Measurements from ENCODE around the gene CLCNKA.
"Not testable (repeated sequence)": the region's sequence is repeated elsewhere in the genome, so short reads cannot be mapped to it uniquely, and the experiment has no call there.

CLCNKA gene

GRCh38 chr1:16026723-16027484 lies 5.1 kb downstream of the CLCNKA start:
- Histone ChIP-seq H3K9me3 (no peaks in the 10 kb centered on the region), H3K4me3 (no peak overlapping the region), H3K27me3 (no peaks in the 10 kb centered on the region), H3K4me1 (peaks cover 34% of the 10 kb centered on the region), H3K4me2 (peak overlapping the region; percentile 53), H3K9ac (no peak overlapping the region), H4K20me1 (no peaks in the 10 kb centered on the region), H3K36me3 (no peaks in the 10 kb centered on the region), H3K27ac (no peak overlapping the region)
- TF ChIP-seq Cebpa-rat (IDR thresholded peaks at IDR 0.05): no peak

- peaks cover 19% of the 10 kb centered on the region; the same call in 1 of the 2 replicates for H3K4me1 ChIP-seq
- H3K4me3 ChIP-seq: no peak overlapping the region
- no peaks in the 10 kb centered on the region for H3K9me3 ChIP-seq
- H3K36me3 ChIP-seq: no peaks in the 10 kb centered on the region
- no peaks in the 10 kb centered on the region for H4K20me1 ChIP-seq
- no peak overlapping the region for H3K9ac ChIP-seq
- H3K27me3 ChIP-seq: no peaks in the 10 kb centered on the region
- no peak overlapping the region; the same call in 1 of the 2 replicates for H3K27ac ChIP-seq
- no peak for TF ChIP-seq Cebpa-rat (IDR thresholded peaks at IDR 0.05)
- no peak overlapping the region for H3K4me2 ChIP-seq
Observed at GRCh38 chr1:16028237-16029002, 6.6 kb downstream of the CLCNKA start.

GRCh38 chr1:16029003-16029268 lies 7.1 kb downstream of the CLCNKA start:
- not testable (repeated sequence) for H3K27ac ChIP-seq, H3K9me3 ChIP-seq, H3K36me3 ChIP-seq, H3K4me3 ChIP-seq, H3K9ac ChIP-seq, H3K27me3 ChIP-seq, H3K4me2 ChIP-seq, H4K20me1 ChIP-seq
- peaks cover 14% of the 10 kb centered on the region; the same call in 1 of the 2 replicates for H3K4me1 ChIP-seq

- H3K9me3 ChIP-seq: no peaks in the 10 kb centered on the region
- peaks cover 13% of the 10 kb centered on the region; the same call in 1 of the 2 replicates for H3K4me1 ChIP-seq
- no peak overlapping the region for H3K27ac ChIP-seq
- no peak for TF ChIP-seq Cebpa-rat (IDR thresholded peaks at IDR 0.05)
- no peaks in the 10 kb centered on the region for H3K27me3 ChIP-seq
- no peaks in the 10 kb centered on the region for H4K20me1 ChIP-seq
- H3K4me2 ChIP-seq: no peak overlapping the region
- no peak overlapping the region for H3K9ac ChIP-seq
- H3K4me3 ChIP-seq: no peak overlapping the region
- H3K36me3 ChIP-seq: no peaks in the 10 kb centered on the region
Observed at GRCh38 chr1:16029288-16029687, 7.5 kb downstream of the CLCNKA start.

- no peak for TF ChIP-seq Cebpa-rat (IDR thresholded peaks at IDR 0.05)
Observed at GRCh38 chr1:16031551-16031950, 9.7 kb downstream of the CLCNKA start.

GRCh38 chr1:16032388-16033102 lies 10.7 kb downstream of the CLCNKA start:
- Histone ChIP-seq H3K4me1 (no peaks in the 10 kb centered on the region), H3K27me3 (no peaks in the 10 kb centered on the region), H4K20me1 (no peaks in the 10 kb centered on the region), H3K9ac (no peak overlapping the region), H3K9me3 (no peaks in the 10 kb centered on the region), H3K4me2 (peak overlapping the region; percentile 30), H3K36me3 (no peaks in the 10 kb centered on the region), H3K27ac (no peak overlapping the region), H3K4me3 (no peak overlapping the region)
- no peak for TF ChIP-seq Cebpa-rat (IDR thresholded peaks at IDR 0.05)

More at GRCh38 chr1:16031551-16031950, 9.7 kb downstream of the CLCNKA start:
- H3K36me3 ChIP-seq: no peaks in the 10 kb centered on the region
- peaks cover 7% of the 10 kb centered on the region; the same call in 1 of the 2 replicates for H3K4me1 ChIP-seq
- no peaks in the 10 kb centered on the region for H3K9me3 ChIP-seq
- no peak overlapping the region for H3K4me3 ChIP-seq
- H3K9ac ChIP-seq: no peak overlapping the region
- H3K4me2 ChIP-seq: no peak overlapping the region
- H4K20me1 ChIP-seq: no peaks in the 10 kb centered on the region
- H3K27ac ChIP-seq: no peak overlapping the region
- no peaks in the 10 kb centered on the region for H3K27me3 ChIP-seq

- H3K9ac ChIP-seq, H4K20me1 ChIP-seq, H3K27me3 ChIP-seq, H3K9me3 ChIP-seq, H3K4me1 ChIP-seq, H3K27ac ChIP-seq, H3K4me3 ChIP-seq, H3K36me3 ChIP-seq: not testable (repeated sequence)
- H3K4me2 ChIP-seq: peak overlapping the region; percentile 30; the same call in 1 of the 2 replicates
Observed at GRCh38 chr1:16033103-16033632, 11.3 kb downstream of the CLCNKA start.

GRCh38 chr1:16036461-16036860 lies 14.6 kb downstream of the CLCNKA start:
- not testable (repeated sequence) for H3K27me3 ChIP-seq, H3K9me3 ChIP-seq, H3K36me3 ChIP-seq, H4K20me1 ChIP-seq, H3K27ac ChIP-seq, H3K9ac ChIP-seq, H3K4me1 ChIP-seq, H3K4me3 ChIP-seq, H3K4me2 ChIP-seq

- no peak overlapping the region for H3K4me2 ChIP-seq
- H3K27ac ChIP-seq: no peak overlapping the region
- H3K4me1 ChIP-seq: no peaks in the 10 kb centered on the region
- TF ChIP-seq Cebpa-rat (IDR thresholded peaks at IDR 0.05): no peak
- no peaks in the 10 kb centered on the region for H4K20me1 ChIP-seq
- H3K36me3 ChIP-seq: no peaks in the 10 kb centered on the region
- no peaks in the 10 kb centered on the region for H3K27me3 ChIP-seq
- no peak overlapping the region for H3K9ac ChIP-seq
- H3K9me3 ChIP-seq: no peaks in the 10 kb centered on the region
- H3K4me3 ChIP-seq: no peak overlapping the region
Observed at GRCh38 chr1:16038620-16038912, 16.7 kb downstream of the CLCNKA start.

- not testable (repeated sequence) for H3K27me3 ChIP-seq, H3K36me3 ChIP-seq, H3K4me1 ChIP-seq, H3K4me2 ChIP-seq, H4K20me1 ChIP-seq, H3K9me3 ChIP-seq, H3K4me3 ChIP-seq, H3K27ac ChIP-seq, H3K9ac ChIP-seq
Observed at GRCh38 chr1:16039871-16040270, 18.0 kb downstream of the CLCNKA start.

All from BLaER1 (cell line).